ENCODE measurements around the gene SNX20.

- TF ChIP-seq POLR2A (IDR thresholded peaks at IDR 0.05) (no peak), CTCF (IDR thresholded peaks at IDR 0.05) (no peak)
Observed at GRCh38 chr16:50697881-50698767, 17.0 kb upstream of the SNX20 start.
